Liver (tissue), 9 donors: ENCODE results near the gene C10orf95. TPM values are rescaled to one million over a fixed set of nuclear protein-coding genes. Genes with fewer than 3 reads are reported as not detected.

Experiments used
- DNase-seq: peaks from one replicate; pipeline ENCODE4 v3.0.0-alpha.2; 2017; ENCODE audit warnings: low spot score
- H3K27ac ChIP-seq, 2 donors: one replicate each; pipeline ENCODE4 v1.7.0; 2013; ENCODE audit warnings: inconsistent platforms in 2 of 2, low read length in 2 of 2, control low read depth in 1 of 2, low read depth in 1 of 2, mild to moderate bottlenecking in 1 of 2
- H3K27me3 ChIP-seq, 4 donors: one replicate each; pipeline versions ENCODE4 v1.6.1 to v1.7.0; 2013; ENCODE audit warnings: low read length in 3 of 4, inconsistent platforms in 1 of 4, mild to moderate bottlenecking in 1 of 4, moderate library complexity in 1 of 4; ENCODE audit not compliant: control insufficient read depth in 4 of 4, insufficient read depth in 4 of 4
- H3K36me3 ChIP-seq, 4 donors: one replicate each; pipeline versions ENCODE4 v1.6.1 to v1.7.0; 2013; ENCODE audit warnings: low read length in 3 of 4, mild to moderate bottlenecking in 3 of 4, low read depth in 1 of 4, moderate library complexity in 1 of 4; ENCODE audit not compliant: control insufficient read depth in 4 of 4, insufficient read depth in 3 of 4
- H3K4me1 ChIP-seq, 4 donors: one replicate each; pipeline versions ENCODE4 v1.6.1 to v1.7.0; 2013; ENCODE audit warnings: low read length in 3 of 4, mild to moderate bottlenecking in 3 of 4, moderate library complexity in 1 of 4; ENCODE audit not compliant: control insufficient read depth in 4 of 4, insufficient read depth in 4 of 4
- H3K4me3 ChIP-seq, 3 donors: one replicate each; pipeline versions ENCODE4 v1.6.1 to v1.7.0; 2013; ENCODE audit warnings: low read length in 3 of 3, control low read depth in 1 of 3, low read depth in 1 of 3, mild to moderate bottlenecking in 1 of 3
- H3K9ac ChIP-seq, 2 donors: one replicate each; pipeline ENCODE4 v1.7.0; 2013; ENCODE audit warnings: low read length in 2 of 2, mild to moderate bottlenecking in 2 of 2, moderate library complexity in 2 of 2, control low read depth in 1 of 2, low read depth in 1 of 2
- H3K9me3 ChIP-seq, 4 donors: one replicate each; pipeline versions ENCODE4 v1.6.1 to v1.7.0; 2013; ENCODE audit warnings: low read length in 3 of 4; ENCODE audit not compliant: control insufficient read depth in 4 of 4
- EGR1 ChIP-seq, 2 donors: IDR thresholded peaks; 2 replicates each; pipeline ENCODE4 v1.6.1; 2016 to 2018; ENCODE audit warnings: antibody characterized with exemption in 2 of 2, low read depth in 2 of 2
- FOXA1 ChIP-seq: IDR thresholded peaks from 2 replicates; pipeline ENCODE4 v1.6.1; 2016; ENCODE audit warnings: antibody characterized with exemption
- FOXA2 ChIP-seq: IDR thresholded peaks from 2 replicates; pipeline ENCODE4 v1.6.1; 2016; ENCODE audit warnings: antibody characterized with exemption
- GABPA ChIP-seq, 2 donors: IDR thresholded peaks in 1 of 2; conservative IDR thresholded peaks in 1 of 2; 2 replicates each; pipeline ENCODE4 v1.6.1; 2016; ENCODE audit warnings: antibody characterized with exemption in 2 of 2, mild to moderate bottlenecking in 1 of 2, moderate library complexity in 1 of 2
- HNF4A ChIP-seq, 2 donors: conservative IDR thresholded peaks; 2 replicates each; pipeline ENCODE4 v1.6.1; 2016; ENCODE audit warnings: antibody characterized with exemption in 2 of 2, mild to moderate bottlenecking in 2 of 2
- HNF4G ChIP-seq: IDR thresholded peaks from 2 replicates; pipeline ENCODE4 v1.6.1; 2016; ENCODE audit warnings: antibody characterized with exemption
- JUND ChIP-seq, 2 donors: IDR thresholded peaks; 2 replicates each; pipeline ENCODE4 v1.6.1; 2016; ENCODE audit warnings: antibody characterized with exemption in 2 of 2
- NR2F2 ChIP-seq: IDR thresholded peaks from 2 replicates; pipeline ENCODE4 v1.6.1; 2016; ENCODE audit warnings: antibody characterized with exemption
- RAD21 ChIP-seq, 2 donors: IDR thresholded peaks; 2 replicates each; pipeline ENCODE4 v1.6.1; 2016; ENCODE audit warnings: antibody characterized with exemption in 2 of 2, mild to moderate bottlenecking in 2 of 2
- RXRA ChIP-seq, 2 donors: IDR thresholded peaks; 2 replicates each; pipeline ENCODE4 v1.6.1; 2017 to 2018; ENCODE audit warnings: antibody characterized with exemption in 2 of 2, mild to moderate bottlenecking in 1 of 2
- SP1 ChIP-seq: IDR thresholded peaks from 2 replicates; pipeline ENCODE4 v1.6.1; 2018; ENCODE audit warnings: antibody characterized with exemption, mild to moderate bottlenecking
- TAF1 ChIP-seq: conservative IDR thresholded peaks from 2 replicates; pipeline ENCODE4 v1.6.1; 2016; ENCODE audit warnings: antibody characterized with exemption, mild to moderate bottlenecking
- YY1 ChIP-seq: IDR thresholded peaks from 2 replicates; pipeline ENCODE4 v1.6.1; 2016; ENCODE audit warnings: antibody characterized with exemption, mild to moderate bottlenecking
- WGBS: extraction: QIAGEN DNeasy Blood & Tissue Kit; methylation state at CpG from one replicate; pipeline ENCODE4 v1.1.7; 2013; 5-methylcytosine and 5-hydroxymethylcytosine counted together
- polyA plus RNA-seq, 2 donors: library from polyadenylated mRNA; stranded (reverse) in 1 of 2; unstranded in 1 of 2; fragments of 200-250 nt in 1 of 2; fragments of >200 nt in 1 of 2; fragmentation: Nextera tagmentation in 1 of 2; extraction: Ambion mirVana in 1 of 2; gene quantifications; one replicate each; pipeline versions ENCODE4 v1.2.1 to v1.2.3, GENCODE V29; 2013 to 2015
- total RNA-seq, 2 donors: library from RNA; depleted of rRNA; stranded (reverse); fragments of >200 nt; gene quantifications; one replicate each; pipeline ENCODE4 v1.2.3, GENCODE V29; 2014
- TF ChIP-seq, protein P1 (sequence below): IDR thresholded peaks from 2 replicates; pipeline ENCODE4 v1.6.1; 2016; ENCODE audit warnings: antibody characterized with exemption
- TF ChIP-seq, protein P2 (sequence below): IDR thresholded peaks from 2 replicates; pipeline ENCODE4 v1.6.1; 2016; ENCODE audit warnings: antibody characterized with exemption
- TF ChIP-seq, protein P3 (sequence below): IDR thresholded peaks from 2 replicates; pipeline ENCODE4 v1.6.1; 2016; ENCODE audit warnings: antibody characterized with exemption
- TF ChIP-seq, protein P4 (sequence below): fragments of 150-350 bp; IDR thresholded peaks from 2 replicates; pipeline ENCODE4 v1.5.1; 2017; ENCODE audit warnings: improper control_type of control experiment, low read depth, low read length; ENCODE audit not compliant: missing input control
- TF ChIP-seq, protein P5 (sequence below): IDR thresholded peaks from 2 replicates; pipeline ENCODE4 v1.6.1; 2016; ENCODE audit warnings: antibody characterized with exemption, mild to moderate bottlenecking
- donor health status: healthy.
- donor health status: healthy.
- donor health status: healthy.
- donor health status: healthy.
- donor health status: healthy.

C10orf95 gene
- total and polyA plus RNA-seq, 4 donors = 0.09 to 0.24 TPM; not detected in 2

DNA sequence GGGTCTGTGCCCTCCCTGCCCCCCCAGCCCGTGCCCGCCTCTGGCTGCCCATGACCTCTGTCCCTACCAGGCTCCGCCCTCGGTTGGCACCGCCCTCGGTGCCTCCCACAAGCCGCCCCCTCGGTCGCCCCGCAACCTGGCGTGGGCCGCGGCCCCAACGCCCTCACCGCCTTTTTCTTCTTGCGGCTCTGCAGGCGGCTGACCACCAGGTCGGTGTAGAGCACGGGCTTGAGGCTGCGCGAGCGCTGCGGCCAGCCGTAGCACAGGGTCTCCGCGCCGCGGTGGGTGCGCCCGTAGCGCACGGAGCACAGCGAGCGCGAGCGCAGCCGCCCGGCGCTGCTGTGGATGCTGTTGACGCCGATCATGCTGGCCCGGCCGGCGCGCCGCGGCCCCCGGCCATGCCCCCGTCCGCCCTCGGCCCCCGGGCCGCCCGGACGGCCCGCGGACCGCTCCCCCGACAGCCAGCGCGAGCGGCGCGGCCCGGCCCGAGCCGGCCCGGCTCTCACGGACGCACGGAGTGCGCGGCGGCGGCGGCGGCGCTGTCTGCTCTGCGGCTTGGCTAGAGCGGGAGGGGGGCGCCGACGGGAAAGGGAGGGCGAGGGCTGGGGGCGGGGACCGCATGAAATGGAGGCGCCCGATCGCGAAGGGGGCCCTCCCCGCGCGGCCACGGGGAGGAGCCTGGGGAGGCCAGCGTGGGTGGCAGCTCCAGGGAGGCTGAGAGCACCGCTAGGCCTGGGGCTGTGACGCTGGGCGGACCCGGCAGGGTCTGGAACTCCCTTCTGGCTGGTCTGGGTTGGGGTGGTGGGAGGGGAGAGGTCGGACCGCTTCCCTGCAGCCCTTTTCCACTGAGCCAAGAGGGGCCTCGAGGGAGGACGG is 42.4 kb downstream of the C10orf95 start:
- no peak overlapping the region for H3K9ac ChIP-seq
- WGBS = 2% methylated on average over 103 of the region's 103 CpGs
- H3K4me3 ChIP-seq = peak overlapping the region in 1 of 3 donors; percentile 53

More for the DNA sequence above, 42.4 kb downstream of the C10orf95 start:
- Histone ChIP-seq H3K4me1 (peaks cover 2 to 8% (median 5%) of the 10 kb centered on the region in 4 donors), H3K27me3 (peaks cover 0 to 25% (median 6%) of the 10 kb centered on the region in 4 donors), H3K9me3 (no peaks in the 10 kb centered on the region), H3K36me3 (no peaks in the 10 kb centered on the region), H3K27ac (no peak overlapping the region)
- no peak for DNase-seq
- TF ChIP-seq RAD21 (IDR thresholded peaks at IDR 0.05) = no peak
- TF ChIP-seq HNF4G = no peak
- no peak for TF ChIP-seq GABPA (IDR thresholded peaks at IDR 0.05 in 1 of 2, conservative IDR thresholded peaks at IDR 0.05 in 1 of 2)
- no peak for TF ChIP-seq FOXA2
- TF ChIP-seq RXRA (IDR thresholded peaks at IDR 0.05) = no peak
- TF ChIP-seq, protein P1, sequence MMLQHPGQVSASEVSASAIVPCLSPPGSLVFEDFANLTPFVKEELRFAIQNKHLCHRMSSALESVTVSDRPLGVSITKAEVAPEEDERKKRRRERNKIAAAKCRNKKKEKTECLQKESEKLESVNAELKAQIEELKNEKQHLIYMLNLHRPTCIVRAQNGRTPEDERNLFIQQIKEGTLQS = no peak
- TF ChIP-seq EGR1 (IDR thresholded peaks at IDR 0.05; ENCODE audit: low read depth in 2 of 2) = no peak
- no peak for TF ChIP-seq JUND (IDR thresholded peaks at IDR 0.05)
- TF ChIP-seq SP1 = no peak
- TF ChIP-seq, protein P2, sequence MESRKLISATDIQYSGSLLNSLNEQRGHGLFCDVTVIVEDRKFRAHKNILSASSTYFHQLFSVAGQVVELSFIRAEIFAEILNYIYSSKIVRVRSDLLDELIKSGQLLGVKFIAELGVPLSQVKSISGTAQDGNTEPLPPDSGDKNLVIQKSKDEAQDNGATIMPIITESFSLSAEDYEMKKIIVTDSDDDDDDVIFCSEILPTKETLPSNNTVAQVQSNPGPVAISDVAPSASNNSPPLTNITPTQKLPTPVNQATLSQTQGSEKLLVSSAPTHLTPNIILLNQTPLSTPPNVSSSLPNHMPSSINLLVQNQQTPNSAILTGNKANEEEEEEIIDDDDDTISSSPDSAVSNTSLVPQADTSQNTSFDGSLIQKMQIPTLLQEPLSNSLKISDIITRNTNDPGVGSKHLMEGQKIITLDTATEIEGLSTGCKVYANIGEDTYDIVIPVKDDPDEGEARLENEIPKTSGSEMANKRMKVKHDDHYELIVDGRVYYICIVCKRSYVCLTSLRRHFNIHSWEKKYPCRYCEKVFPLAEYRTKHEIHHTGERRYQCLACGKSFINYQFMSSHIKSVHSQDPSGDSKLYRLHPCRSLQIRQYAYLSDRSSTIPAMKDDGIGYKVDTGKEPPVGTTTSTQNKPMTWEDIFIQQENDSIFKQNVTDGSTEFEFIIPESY = no peak
- TF ChIP-seq HNF4A (conservative IDR thresholded peaks at IDR 0.05) = no peak
- TF ChIP-seq, protein P3, sequence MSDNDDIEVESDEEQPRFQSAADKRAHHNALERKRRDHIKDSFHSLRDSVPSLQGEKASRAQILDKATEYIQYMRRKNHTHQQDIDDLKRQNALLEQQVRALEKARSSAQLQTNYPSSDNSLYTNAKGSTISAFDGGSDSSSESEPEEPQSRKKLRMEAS = no peak
- TF ChIP-seq TAF1 = no peak
- no peak for TF ChIP-seq NR2F2
- TF ChIP-seq, protein P4, sequence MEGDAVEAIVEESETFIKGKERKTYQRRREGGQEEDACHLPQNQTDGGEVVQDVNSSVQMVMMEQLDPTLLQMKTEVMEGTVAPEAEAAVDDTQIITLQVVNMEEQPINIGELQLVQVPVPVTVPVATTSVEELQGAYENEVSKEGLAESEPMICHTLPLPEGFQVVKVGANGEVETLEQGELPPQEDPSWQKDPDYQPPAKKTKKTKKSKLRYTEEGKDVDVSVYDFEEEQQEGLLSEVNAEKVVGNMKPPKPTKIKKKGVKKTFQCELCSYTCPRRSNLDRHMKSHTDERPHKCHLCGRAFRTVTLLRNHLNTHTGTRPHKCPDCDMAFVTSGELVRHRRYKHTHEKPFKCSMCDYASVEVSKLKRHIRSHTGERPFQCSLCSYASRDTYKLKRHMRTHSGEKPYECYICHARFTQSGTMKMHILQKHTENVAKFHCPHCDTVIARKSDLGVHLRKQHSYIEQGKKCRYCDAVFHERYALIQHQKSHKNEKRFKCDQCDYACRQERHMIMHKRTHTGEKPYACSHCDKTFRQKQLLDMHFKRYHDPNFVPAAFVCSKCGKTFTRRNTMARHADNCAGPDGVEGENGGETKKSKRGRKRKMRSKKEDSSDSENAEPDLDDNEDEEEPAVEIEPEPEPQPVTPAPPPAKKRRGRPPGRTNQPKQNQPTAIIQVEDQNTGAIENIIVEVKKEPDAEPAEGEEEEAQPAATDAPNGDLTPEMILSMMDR = no peak
- TF ChIP-seq, protein P5, sequence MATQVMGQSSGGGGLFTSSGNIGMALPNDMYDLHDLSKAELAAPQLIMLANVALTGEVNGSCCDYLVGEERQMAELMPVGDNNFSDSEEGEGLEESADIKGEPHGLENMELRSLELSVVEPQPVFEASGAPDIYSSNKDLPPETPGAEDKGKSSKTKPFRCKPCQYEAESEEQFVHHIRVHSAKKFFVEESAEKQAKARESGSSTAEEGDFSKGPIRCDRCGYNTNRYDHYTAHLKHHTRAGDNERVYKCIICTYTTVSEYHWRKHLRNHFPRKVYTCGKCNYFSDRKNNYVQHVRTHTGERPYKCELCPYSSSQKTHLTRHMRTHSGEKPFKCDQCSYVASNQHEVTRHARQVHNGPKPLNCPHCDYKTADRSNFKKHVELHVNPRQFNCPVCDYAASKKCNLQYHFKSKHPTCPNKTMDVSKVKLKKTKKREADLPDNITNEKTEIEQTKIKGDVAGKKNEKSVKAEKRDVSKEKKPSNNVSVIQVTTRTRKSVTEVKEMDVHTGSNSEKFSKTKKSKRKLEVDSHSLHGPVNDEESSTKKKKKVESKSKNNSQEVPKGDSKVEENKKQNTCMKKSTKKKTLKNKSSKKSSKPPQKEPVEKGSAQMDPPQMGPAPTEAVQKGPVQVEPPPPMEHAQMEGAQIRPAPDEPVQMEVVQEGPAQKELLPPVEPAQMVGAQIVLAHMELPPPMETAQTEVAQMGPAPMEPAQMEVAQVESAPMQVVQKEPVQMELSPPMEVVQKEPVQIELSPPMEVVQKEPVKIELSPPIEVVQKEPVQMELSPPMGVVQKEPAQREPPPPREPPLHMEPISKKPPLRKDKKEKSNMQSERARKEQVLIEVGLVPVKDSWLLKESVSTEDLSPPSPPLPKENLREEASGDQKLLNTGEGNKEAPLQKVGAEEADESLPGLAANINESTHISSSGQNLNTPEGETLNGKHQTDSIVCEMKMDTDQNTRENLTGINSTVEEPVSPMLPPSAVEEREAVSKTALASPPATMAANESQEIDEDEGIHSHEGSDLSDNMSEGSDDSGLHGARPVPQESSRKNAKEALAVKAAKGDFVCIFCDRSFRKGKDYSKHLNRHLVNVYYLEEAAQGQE = no peak
- no peak for TF ChIP-seq FOXA1
- no peak for TF ChIP-seq YY1
